Parietal lobe (tissue), 1 donor: ENCODE data around the gene ZNF407. TPM values are rescaled to one million over a fixed set of nuclear protein-coding genes. Genes with fewer than 3 reads are reported as not detected.

ENCODE experiments used
- total RNA-seq: library from RNA; depleted of rRNA; stranded (reverse); fragments of >200 nt; gene quantifications from one replicate; pipeline ENCODE4 v1.2.3, GENCODE V29; 2014

The ZNF407 gene
- total RNA-seq = 46.0 TPM

DNA sequence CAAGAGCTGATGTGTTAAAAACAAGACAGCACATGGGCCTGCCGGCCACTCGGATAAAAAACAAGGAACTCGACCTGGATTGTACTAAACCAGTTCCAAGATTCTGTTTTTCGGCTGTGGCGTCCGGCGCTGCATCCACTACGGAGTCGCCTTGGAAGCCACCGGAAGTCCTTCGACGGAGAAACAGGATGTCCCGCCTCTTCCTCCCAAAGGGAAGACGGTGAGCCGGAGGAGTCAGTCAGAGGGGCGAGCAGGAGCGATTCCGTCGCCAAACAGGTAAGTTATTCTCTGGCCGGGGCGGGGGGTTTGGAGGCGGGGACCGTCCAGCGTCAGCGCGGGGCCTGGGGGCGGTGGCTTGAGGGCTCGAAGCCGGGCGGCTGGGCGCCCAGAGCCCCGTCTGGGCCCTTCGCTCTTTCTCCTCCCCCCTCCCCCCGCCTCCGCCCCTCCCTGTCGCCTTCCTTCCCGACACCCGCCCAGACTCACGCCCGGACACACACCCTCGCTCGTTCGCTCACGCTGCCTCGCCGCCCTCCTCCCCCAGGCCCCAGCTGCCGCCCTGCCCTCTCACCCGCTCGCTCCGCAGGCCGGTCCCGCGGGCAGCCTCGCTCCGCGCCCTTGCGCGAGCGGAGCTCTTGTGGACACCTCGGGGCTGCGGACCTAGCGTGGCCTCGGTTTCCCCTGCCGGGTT is at the start of gene ZNF407:
Gene ZNF407, plus strand, starts transcription at position 209 of the 688 bp plus-strand sequence. CDS start 33,150 bp downstream, outside the sequence.

Other genes with a start within 250 kb of the ZNF407 start
- gene DIPK1C, start 140.6 kb upstream of the ZNF407 start, total RNA-seq = 7.8 TPM
- 55.1 TPM for gene CNDP2, start 101.5 kb upstream of the ZNF407 start, total RNA-seq
- 1.9 TPM for gene CNDP1, start 63.4 kb upstream of the ZNF407 start, total RNA-seq